HG02885 (cell line): ENCODE measurements around the gene CXCL14.
"Not testable (repeated sequence)": the region's sequence is repeated elsewhere in the genome, so short reads cannot be mapped to it uniquely, and the experiment has no call there.

ENCODE experiments used
- ATAC-seq: cut with Tn5 transposase; IDR thresholded peaks from one replicate; pipeline ENCODE4 v1.9.1; 2021; ENCODE audit warnings: mild to moderate bottlenecking; ENCODE audit not compliant: unreplicated experiment, poor library complexity

CXCL14 gene

GRCh38 chr5:135547590-135548254 lies 31.1 kb downstream of the CXCL14 start:
- ATAC-seq: no peak

GRCh38 chr5:135546912-135547311 lies 31.9 kb downstream of the CXCL14 start:
- no peak for ATAC-seq

- no peak for ATAC-seq
These were observed 32.7 kb downstream of the CXCL14 start for GRCh38 chr5:135546101-135546500.

GRCh38 chr5:135545099-135545498 lies 33.7 kb downstream of the CXCL14 start:
- no peak for ATAC-seq

GRCh38 chr5:135543485-135544304 lies 35.1 kb downstream of the CXCL14 start:
- ATAC-seq: no peak

- no peak for ATAC-seq
These were observed 35.7 kb downstream of the CXCL14 start for GRCh38 chr5:135543001-135543484.

- ATAC-seq: no peak
These were observed 36.8 kb downstream of the CXCL14 start for GRCh38 chr5:135541807-135542502.

GRCh38 chr5:135539430-135540005 lies 39.3 kb downstream of the CXCL14 start:
- ATAC-seq: no peak

- no peak for ATAC-seq
These were observed 40.5 kb downstream of the CXCL14 start for GRCh38 chr5:135538261-135538660.

GRCh38 chr5:135537745-135538144 lies 41.0 kb downstream of the CXCL14 start:
- no peak for ATAC-seq

GRCh38 chr5:135537271-135537670 lies 41.5 kb downstream of the CXCL14 start:
- ATAC-seq: no peak

GRCh38 chr5:135535820-135536801 lies 42.7 kb downstream of the CXCL14 start, which contains the start of gene NEUROG1:
TSS of gene NEUROG1 (minus strand) at chr5:135535964. CDS start at chr5:135535690, 274 bp downstream.
- no peak for ATAC-seq

- ATAC-seq: no peak
These were observed 43.4 kb downstream of the CXCL14 start for GRCh38 chr5:135535420-135535819.

- no peak for ATAC-seq
These were observed 44.0 kb downstream of the CXCL14 start for GRCh38 chr5:135534609-135535419.

GRCh38 chr5:135533794-135534193 lies 45.0 kb downstream of the CXCL14 start:
- ATAC-seq: no peak

GRCh38 chr5:135533334-135533733 lies 45.5 kb downstream of the CXCL14 start:
- no peak for ATAC-seq

GRCh38 chr5:135529576-135529975 lies 49.2 kb downstream of the CXCL14 start:
- not testable (repeated sequence) for ATAC-seq

- no peak for ATAC-seq
These were observed 51.9 kb downstream of the CXCL14 start for GRCh38 chr5:135526924-135527323.

- no peak for ATAC-seq
These were observed 56.8 kb downstream of the CXCL14 start for GRCh38 chr5:135521964-135522363.
